Measurements from ENCODE around the gene MEF2D.

- TF ChIP-seq CTCF (IDR thresholded peaks at IDR 0.05) (no peak), POLR2A (IDR thresholded peaks at IDR 0.05) (no peak), POLR2AphosphoS5 (IDR thresholded peaks at IDR 0.05) (no peak), EP300 (IDR thresholded peaks at IDR 0.05) (no peak)
Measured at GRCh38 chr1:156506450-156506849, 5.9 kb upstream of the MEF2D start.

Data from stomach (tissue), 4 donors.